GM10266 (cell line): ENCODE results near the gene XRRA1.
A peak's percentile ranks its signal among the peaks of the same experiment; 100 is the strongest.

Experiments used
- DNase-seq: peaks from one replicate; pipeline ENCODE4 v3.0.0; 2012; ENCODE audit errors: extremely low spot score
- TF ChIP-seq, protein P1 (sequence below): IDR thresholded peaks from 2 replicates; pipeline ENCODE4 v1.5.1; 2012; ENCODE audit warnings: mild to moderate bottlenecking, low read depth; ENCODE audit not compliant: control insufficient read depth, insufficient read depth; ENCODE audit errors: missing control alignments

XRRA1 gene

DNA sequence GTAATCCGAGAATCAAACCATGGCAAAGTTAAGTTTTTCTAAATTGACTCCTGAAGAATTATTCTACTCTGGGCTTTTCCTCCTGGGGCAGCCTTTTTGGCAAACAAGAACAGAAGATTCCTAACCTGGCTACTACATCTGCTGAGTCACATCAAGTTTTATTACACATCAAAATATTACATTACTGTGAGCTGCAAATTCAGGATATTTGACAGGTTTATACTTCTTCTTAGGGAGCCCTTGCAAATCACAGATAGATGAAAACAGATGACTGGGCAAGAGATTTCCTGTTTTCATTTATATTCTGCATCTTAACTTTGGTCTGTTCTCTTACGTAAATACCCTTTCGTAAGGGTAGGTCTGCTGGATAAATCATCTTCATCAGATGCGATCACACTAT, 23.6 kb downstream of the XRRA1 start:
- TF ChIP-seq, protein P1, sequence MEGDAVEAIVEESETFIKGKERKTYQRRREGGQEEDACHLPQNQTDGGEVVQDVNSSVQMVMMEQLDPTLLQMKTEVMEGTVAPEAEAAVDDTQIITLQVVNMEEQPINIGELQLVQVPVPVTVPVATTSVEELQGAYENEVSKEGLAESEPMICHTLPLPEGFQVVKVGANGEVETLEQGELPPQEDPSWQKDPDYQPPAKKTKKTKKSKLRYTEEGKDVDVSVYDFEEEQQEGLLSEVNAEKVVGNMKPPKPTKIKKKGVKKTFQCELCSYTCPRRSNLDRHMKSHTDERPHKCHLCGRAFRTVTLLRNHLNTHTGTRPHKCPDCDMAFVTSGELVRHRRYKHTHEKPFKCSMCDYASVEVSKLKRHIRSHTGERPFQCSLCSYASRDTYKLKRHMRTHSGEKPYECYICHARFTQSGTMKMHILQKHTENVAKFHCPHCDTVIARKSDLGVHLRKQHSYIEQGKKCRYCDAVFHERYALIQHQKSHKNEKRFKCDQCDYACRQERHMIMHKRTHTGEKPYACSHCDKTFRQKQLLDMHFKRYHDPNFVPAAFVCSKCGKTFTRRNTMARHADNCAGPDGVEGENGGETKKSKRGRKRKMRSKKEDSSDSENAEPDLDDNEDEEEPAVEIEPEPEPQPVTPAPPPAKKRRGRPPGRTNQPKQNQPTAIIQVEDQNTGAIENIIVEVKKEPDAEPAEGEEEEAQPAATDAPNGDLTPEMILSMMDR = no peak
- DNase-seq = no peak

DNA sequence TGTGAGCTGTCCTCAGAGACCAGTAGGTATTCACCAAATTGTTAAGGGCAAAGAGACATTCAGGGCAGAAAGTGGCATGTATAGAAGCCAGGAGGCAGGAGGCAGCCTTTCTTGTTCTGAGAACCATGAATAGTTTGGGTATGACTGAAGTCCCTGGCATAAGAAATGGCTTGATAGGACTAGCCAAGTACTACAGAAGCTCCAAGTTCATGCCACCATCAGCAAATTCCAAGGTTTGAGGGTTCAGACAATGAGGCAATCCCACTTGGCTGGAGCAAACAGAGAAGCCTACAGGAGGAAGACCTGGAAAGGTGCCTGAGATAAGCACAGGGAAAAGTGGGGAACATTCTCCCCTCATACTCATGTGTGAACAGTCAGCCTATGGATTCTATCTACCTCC, 25.8 kb downstream of the XRRA1 start:
- no peak for DNase-seq
- TF ChIP-seq, protein P1 = no peak

DNA sequence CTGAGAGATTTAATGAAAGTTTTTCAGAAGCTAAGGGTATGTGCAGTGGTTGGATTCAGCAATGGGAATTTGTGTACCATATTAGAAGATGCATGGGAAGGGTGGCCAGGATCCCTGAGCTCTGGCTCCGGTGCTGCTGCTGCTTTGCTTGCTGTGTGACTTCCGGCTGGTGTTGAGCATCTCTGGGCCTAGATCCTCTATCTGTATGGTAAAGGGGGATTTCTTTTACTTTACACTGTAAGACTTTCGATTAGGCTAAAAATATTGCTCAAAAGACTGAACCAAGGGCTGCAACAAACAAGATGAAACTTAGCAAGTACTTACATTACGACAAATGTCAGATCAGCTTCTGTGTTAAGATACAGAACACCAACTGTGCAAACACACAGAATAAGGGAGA, 39.1 kb downstream of the XRRA1 start:
- TF ChIP-seq, protein P1 = no peak

DNA sequence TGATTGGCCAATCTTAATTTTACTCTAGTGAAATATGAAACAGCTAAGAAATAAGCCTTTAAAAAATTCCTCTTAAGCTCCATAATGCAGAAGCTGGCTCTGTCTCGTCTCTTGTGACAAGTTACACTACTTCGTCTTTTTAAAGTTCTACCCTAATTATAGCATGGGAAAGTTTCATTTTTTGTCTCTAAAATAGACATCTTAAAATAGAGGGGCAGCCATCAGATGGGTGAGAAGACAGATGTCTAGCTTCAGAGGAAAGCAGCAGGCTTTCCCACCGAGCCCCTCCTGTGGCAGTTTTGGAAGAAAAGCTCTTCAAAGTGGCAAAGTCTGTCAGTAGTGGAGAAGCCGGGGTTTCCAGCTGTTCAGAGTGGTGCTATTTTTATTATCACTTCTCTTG, 39.5 kb downstream of the XRRA1 start:
- TF ChIP-seq, protein P1 = no peak
- DNase-seq = peak; percentile 32

More for the DNA sequence above, 39.1 kb downstream of the XRRA1 start:
- DNase-seq = no peak

DNA sequence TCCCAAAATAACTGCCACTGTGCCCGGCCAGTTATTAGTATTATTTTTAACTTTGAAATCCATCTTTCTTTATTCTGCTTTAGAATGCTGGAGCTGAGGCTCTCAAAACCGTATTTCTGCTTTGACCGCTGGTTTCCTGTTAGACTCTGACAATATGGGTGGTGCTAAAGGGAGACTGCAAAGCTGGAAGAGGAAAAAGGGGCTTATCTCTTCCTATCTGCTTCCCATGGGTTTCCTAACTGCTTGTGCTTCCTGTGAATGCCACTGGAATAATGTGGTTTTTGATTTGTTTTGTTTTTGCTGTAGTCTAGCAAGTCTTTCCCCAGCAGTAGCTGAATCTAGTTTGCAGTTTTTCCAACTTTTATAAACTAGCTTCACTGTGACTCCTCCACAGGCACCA, 43.6 kb downstream of the XRRA1 start:
- DNase-seq = no peak
- TF ChIP-seq, protein P1 = no peak

DNA sequence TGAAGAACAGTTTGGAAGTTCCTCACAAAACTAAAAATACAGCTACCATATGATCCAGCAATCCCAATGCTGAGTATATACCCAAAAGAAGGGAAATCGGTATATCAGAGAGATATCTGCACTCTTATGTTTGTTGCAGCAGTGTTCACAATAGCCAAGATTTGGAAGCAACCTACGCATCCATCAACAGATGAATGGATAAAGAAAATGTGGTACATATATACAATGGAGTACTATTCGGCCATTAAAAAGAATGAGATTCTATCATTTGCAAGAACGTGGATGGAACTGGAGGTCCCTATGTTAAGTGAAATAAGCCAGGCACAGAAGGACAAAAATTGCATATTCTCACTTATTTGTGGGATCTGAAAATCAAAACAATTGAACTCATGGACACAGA, 46.5 kb downstream of the XRRA1 start:
- DNase-seq = no peak
- TF ChIP-seq, protein P1 = no peak

DNA sequence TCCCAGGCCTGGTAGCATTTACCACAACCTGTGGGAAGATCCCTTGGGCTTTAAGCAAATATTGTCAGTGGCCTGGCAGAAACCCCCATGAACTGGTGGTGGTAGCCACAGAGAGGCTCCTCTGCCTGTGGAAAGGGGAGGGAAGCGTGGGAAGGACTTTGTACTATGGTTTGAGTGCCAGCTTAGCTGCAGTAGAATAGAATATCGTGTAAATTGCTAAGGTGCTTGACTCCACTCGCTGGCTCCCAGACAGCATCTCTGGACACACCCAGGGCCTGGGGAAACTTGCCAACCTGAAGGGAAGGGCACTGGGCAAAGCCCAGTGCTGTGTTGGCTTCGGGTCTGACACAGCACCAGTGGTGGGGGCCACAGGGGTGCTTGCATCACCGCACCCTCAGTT, 52.6 kb downstream of the XRRA1 start:
- TF ChIP-seq, protein P1 = no peak
- DNase-seq = no peak
